HG03139 (cell line): ENCODE results near the gene TDP1.
"Not testable (repeated sequence)": the region's sequence is repeated elsewhere in the genome, so short reads cannot be mapped to it uniquely, and the experiment has no call there.

Source experiments
- ATAC-seq: cut with Tn5 transposase; IDR thresholded peaks from one replicate; pipeline ENCODE4 v1.9.1; 2021; ENCODE audit not compliant: unreplicated experiment

TDP1 gene

GRCh38 chr14:90042496-90043252, 86.9 kb downstream of the TDP1 start:
- ATAC-seq, result no peak

GRCh38 chr14:90045616-90046015, 89.9 kb downstream of the TDP1 start:
- ATAC-seq, result no peak

DNA sequence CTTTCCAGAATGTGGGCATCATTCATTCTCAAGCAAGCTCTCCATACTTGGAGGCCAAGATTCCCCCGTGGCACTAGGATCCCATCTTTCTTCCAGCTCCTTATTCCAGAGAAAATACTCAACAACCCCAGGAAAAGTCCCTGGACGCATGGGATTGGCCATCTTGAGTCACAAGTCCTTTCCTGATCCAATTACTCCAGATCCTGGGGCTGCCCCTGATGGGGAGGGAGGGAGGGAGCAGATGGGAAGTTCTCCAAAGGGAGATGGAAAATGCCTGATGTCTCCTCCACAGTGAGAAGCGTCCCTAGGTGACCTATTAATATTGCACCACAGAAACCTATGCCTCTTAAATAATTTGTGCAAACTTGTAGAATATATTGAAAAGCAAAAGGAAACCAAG, 93.7 kb downstream of the TDP1 start:
- ATAC-seq, result no peak

DNA sequence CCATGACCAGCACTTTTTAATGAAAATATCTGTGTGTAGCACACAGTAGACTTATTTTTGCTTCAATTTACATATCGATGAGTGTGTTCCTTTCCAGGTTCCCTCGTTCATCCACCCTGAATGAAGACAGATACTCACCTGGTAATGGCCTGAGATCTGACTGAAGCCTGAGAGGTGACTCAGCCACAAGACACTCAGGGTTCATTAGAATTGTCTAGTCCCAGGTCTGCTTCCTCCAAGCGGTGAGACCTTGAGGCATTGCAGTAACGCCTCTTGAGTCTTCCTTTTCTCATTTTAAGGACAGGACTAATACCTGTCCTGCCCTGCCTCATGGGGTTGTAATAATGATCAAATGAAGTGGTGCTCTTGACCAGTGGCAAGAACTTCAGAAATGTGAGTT, 94.5 kb downstream of the TDP1 start:
- ATAC-seq, result no peak

DNA sequence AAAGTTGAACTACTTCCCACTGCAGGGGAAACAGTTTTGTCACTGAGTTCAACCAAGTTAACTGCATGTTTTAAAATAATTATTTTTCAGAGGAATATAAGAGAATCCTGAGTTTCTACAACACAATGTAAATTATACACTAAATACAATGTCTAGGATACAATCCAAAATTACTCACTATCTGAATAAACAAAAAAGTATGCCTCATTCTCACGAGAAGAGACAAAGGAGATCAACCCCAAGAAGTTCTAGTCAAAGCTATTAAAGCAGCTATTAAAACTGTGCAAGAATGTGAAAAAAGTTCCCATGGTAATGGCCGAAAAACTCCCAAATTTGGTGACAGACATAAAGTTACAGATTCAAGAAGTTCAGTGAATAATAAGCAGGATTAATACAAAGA, 97.3 kb downstream of the TDP1 start:
- ATAC-seq, result no peak

DNA sequence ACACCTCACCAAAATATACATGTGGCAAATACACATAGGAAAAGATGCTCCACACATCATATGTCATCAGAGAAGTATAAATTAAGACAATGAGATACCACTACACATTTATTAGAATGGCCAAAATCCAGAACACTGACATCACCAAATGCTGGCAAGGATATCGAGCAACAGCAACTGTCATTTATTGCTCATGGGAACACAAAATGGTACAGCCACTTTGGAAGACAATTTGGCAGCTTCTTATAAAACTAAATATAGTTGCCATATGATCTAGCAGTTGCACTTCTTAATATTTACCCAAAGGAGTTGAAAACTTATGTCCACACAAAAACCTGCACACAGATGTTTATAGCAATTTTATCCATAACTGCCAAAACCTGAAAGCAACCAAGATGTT, 99.1 kb downstream of the TDP1 start:
- no peak for ATAC-seq

DNA sequence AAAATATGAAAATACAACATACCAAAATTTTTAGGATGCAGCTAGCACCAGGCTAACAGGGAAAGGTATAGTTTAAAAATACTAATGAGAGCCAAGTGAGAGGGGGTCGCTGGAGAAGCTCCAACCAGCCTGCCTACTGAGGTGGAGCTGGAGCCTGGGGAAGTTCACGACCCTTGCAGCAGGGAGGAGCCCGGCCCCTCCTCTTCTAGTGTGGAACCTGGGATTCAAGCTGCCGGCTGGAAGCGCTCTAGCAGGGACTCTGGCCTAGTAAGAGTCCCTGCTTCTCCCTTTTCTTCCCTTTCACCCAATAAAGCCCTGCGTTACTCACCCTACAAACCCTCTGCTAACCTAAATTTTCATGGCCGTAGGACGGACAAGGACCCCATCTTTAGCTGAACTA, 101.1 kb downstream of the TDP1 start:
- ATAC-seq, result no peak

GRCh38 chr14:90058876-90059458, 103.2 kb downstream of the TDP1 start:
- no peak for ATAC-seq

DNA sequence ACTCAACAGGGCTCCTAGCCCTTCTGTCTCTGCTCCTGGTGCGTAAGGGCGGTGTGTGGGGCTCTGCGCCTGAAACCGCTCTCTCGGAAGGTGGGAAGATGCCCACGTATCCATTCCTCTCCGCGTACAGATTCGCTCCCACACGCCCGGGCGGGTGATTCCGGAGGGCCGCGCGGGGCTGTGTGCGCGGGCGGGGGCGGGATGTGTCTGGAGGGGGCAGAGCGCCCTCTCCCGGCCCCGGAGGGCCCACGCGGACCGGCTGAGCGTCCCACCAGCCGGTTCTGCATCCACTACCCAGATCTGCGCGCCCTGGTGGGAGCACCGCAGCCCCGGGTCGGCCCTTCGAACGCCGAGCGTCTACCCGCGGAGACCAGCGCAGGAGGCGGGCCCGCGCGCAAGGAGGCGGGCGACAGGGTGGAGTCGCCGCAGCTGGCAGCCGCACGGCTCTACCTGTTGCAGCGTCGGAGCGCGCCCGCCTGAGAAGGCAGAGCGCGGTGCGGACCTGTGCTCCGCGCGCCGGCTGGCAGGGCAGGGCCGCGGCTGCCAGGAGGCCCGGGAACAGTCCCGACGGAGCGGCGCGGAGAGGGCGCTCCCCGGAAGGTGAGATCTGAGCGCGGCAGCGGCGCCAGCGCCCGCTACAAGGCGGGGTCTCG, 104.7 kb downstream of the TDP1 start:
- peak; percentile 60 for ATAC-seq

GRCh38 chr14:90060965-90061684, 105.4 kb downstream of the TDP1 start:
- ATAC-seq, result peak; percentile 11

GRCh38 chr14:90061685-90062126, 106.0 kb downstream of the TDP1 start, which contains the start of gene KCNK13:
Gene KCNK13 (plus strand): TSS chr14:90061994. CDS start chr14:90062206, 212 bp downstream.
- no peak for ATAC-seq

- no peak for ATAC-seq
Observed at GRCh38 chr14:90062127-90062794, 106.5 kb downstream of the TDP1 start.

DNA sequence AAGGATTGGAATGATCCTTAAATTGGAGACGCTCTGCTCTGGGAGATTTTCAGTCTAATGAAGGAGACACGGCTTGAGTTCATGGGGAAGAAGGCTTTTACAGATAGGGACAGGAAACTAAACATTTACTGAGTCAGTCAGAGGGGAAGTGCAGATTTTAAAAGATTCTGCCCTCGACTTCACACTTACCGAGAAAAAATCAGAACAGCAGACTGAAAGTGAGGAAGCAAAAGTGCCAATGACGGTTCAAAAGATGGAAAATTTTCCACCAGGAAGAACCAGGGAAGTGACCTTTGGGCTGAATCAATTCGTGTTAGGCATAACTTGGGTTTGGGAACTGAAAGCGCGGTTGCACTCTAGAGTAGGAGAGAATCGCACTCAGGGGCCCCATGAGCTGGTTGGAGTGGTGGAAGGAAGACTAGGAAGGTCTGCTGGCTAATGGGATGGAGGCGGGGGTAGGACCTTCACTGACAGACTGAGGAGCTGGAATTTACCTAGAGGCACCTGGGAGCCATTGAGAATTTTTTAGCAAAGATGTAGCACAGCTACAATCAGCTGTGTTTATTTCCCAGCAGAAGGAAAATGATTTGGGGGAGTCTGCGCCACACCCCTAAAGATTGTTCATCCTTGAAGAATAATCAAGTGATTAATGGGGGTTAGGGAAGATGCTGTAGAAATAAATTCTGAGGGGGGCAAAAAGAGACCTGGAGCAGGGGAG, 107.3 kb downstream of the TDP1 start:
- no peak for ATAC-seq

DNA sequence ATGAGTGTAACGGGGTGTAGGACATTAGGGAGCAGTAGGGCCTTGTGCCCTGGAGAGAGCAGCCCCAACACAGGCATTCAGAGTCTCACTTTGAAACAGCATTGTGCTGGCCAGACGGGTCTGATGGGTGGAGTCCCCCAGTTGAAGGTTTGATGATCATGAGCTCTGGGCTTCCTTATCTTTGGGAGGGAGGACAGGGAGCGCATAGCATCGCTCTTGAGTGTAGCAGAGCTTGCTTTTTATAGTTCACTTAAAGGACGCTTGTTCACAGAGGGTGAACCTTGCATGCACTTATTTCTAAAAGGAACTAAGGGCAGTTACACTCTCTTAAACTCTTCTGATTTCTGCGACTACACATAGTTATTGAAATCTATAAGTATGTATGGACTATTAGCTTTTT, 116.6 kb downstream of the TDP1 start:
- ATAC-seq, result no peak

DNA sequence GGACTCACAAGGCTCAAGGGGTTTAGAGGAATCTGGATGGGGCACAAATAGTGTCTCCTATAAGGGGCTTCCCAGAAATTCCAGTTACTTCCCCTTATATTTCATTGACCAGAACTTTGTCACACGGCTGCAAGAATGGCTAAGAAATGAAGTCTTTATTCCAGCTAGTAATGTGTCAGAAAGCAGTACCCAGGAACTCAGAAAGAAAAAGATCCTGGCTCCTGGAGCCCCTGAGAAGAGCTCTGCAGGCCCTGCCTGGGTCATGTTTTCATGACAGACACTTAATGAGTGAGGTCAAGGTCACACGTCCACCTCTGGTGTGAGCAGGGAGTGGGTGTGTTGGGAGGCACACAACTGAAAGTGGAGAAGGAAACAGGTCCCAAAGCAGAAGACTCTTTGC, 123.8 kb downstream of the TDP1 start:
- no peak for ATAC-seq

GRCh38 chr14:90087433-90087832, 131.7 kb downstream of the TDP1 start:
- no peak for ATAC-seq

DNA sequence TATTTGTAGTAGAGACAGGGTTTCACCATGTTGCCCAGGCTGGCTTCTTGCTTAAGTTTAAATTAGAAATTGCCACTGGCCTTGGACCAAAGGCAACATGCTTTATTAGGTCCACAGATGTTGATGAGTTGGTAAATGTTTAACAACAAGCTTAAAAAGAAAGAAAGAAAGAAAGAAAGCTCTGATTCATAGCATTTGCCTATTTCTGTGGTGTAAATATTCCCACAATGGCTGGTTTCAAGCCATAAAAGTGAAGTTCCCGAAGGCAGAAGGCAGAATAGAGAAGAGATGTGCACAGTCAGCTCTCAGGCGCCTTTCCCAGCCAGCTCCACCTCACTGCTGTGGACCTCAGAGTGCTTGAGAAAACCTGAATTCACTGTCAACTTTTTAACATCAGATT, 132.4 kb downstream of the TDP1 start:
- ATAC-seq, result no peak

- ATAC-seq, result not testable (repeated sequence)
Observed at GRCh38 chr14:90089486-90089885, 133.8 kb downstream of the TDP1 start.

DNA sequence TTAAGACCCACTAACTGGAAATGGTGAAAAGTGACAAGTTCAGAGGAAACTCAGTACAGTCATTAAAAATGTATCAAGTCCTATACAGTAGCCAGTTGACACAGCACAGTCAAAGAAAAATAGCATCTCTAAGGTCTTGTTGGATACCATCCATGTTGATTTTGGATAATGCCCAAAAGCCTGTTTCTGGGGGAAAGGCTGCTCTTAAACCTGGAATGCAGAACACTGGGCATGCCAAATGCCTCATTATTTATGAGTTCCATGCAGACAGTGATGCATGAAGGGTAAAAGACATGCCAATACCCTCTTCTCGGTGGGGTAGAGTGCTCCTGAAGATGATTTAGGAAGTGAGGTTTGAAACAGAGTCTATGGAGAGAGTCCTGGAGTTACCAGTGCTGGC, 135.7 kb downstream of the TDP1 start:
- no peak for ATAC-seq

DNA sequence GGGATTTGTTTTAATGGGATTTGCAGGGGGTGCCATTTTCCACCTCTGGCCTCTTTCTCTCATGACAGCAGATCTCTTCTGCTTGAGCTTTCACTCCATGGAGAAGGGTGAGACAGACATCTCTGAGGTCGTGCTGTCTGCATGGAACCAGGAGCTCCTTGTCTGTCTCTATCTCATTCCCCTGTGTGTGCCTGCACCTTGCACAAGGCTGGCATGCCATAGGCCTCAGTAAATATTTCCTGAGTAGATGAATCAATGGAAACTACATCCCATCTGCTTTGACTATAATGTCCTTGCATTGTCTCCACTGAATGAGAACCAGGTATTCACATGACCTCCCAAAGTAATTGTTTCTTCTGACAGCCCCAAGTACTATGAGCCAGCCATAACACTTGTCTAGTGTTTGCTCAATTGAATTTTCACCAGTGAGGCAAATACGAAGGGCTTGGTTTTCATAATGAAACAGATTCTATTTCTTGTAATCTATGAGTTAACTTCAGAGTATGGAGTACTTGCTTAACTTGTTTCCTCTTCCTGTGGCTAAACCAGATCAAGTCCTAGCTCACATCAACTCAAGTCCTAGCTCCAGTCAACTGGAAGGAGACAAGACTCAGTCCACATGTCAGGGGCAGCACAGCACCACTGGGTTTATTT, 138.3 kb downstream of the TDP1 start:
- no peak for ATAC-seq
